HCT116 (cell line): ENCODE data around the gene DDX50.

Experiments used
- CEBPB ChIP-seq: IDR thresholded peaks from 2 replicates; pipeline ENCODE4 v1.6.1; 2012; ENCODE audit warnings: low read depth
- CTCF ChIP-seq, 3 experiments: fragments of 200-600 bp in 1 of 3; sonication (generic) in 1 of 3; IDR thresholded peaks in 2 of 3; conservative IDR thresholded peaks in 1 of 3; 2 replicates each; pipeline ENCODE4 v1.5.1; 2012 to 2017; ENCODE audit warnings: low read depth in 2 of 3, low read length in 2 of 3, antibody characterized with exemption in 1 of 3, borderline replicate concordance in 1 of 3, control low read depth in 1 of 3, mild to moderate bottlenecking in 1 of 3, mixed read lengths in 1 of 3, mixed run types in 1 of 3, moderate library complexity in 1 of 3; ENCODE audit not compliant: insufficient read depth in 1 of 3
- ELF1 ChIP-seq: IDR thresholded peaks from 2 replicates; pipeline ENCODE4 v1.6.1; 2012; ENCODE audit warnings: low read depth, borderline replicate concordance
- EZH2 ChIP-seq: fragments of 200-600 bp; sonication (generic); IDR thresholded peaks from 2 replicates; pipeline ENCODE4 v1.6.1; 2017; ENCODE audit warnings: antibody characterized with exemption, mixed run types
- EZH2phosphoT487 ChIP-seq: fragments of 200-600 bp; IDR thresholded peaks from 2 replicates; pipeline ENCODE4 v1.6.1; 2018; ENCODE audit warnings: antibody characterized with exemption, borderline replicate concordance
- POLR2A ChIP-seq: IDR thresholded peaks from 2 replicates; pipeline ENCODE4 v1.7.0; 2011; ENCODE audit warnings: borderline replicate concordance; ENCODE audit not compliant: insufficient read depth, insufficient read length; ENCODE audit errors: extremely low read depth
- POLR2AphosphoS5 ChIP-seq: IDR thresholded peaks from 2 replicates; pipeline ENCODE4 v1.6.1; 2011; ENCODE audit warnings: mild to moderate bottlenecking, low read depth, low read length, moderate library complexity
- RAD21 ChIP-seq: IDR thresholded peaks from 2 replicates; pipeline ENCODE4 v1.6.1; 2012; ENCODE audit warnings: low read depth, mild to moderate bottlenecking
- REST ChIP-seq: IDR thresholded peaks from 2 replicates; pipeline ENCODE4 v1.6.1; 2012; ENCODE audit warnings: low read depth
- SP1 ChIP-seq: IDR thresholded peaks from 2 replicates; pipeline ENCODE4 v1.6.1; 2012; ENCODE audit warnings: low read depth

- TF ChIP-seq ELF1 (no peak), POLR2AphosphoS5 (no peak), CTCF (IDR thresholded peaks at IDR 0.05 in 2 of 3, conservative IDR thresholded peaks at IDR 0.05 in 1 of 3; ENCODE audit: borderline replicate concordance in 1 of 3, insufficient read depth in 1 of 3, low read depth in 2 of 3, low read length in 2 of 3) (no peak), EZH2 (no peak), SP1 (no peak), EZH2phosphoT487 (no peak), POLR2A (no peak), REST (no peak), RAD21 (no peak), CEBPB (no peak)
Observed at GRCh38 chr10:68955355-68955831, 54.3 kb downstream of the DDX50 start.
